GM19239 (cell line): ENCODE results near the gene SORCS3.

Experiments
- DNase-seq: peaks from one replicate; pipeline ENCODE4 v3.0.0; 2011; ENCODE audit warnings: low spot score; ENCODE audit not compliant: insufficient read length
- FAIRE-seq: peaks from 2 replicates; lab custom pipeline; 2011; peaks lifted over from hg19 to GRCh38; lab: Jason Lieb, UNC

The SORCS3 gene

GRCh38 chr10:104642658-104643302, 1.7 kb downstream of the SORCS3 start:
- DNase-seq (no peak), FAIRE-seq (no peak)

GRCh38 chr10:104643303-104643663, 2.2 kb downstream of the SORCS3 start:
- FAIRE-seq (no peak), DNase-seq (no peak)

GRCh38 chr10:104646146-104646545, 5.1 kb downstream of the SORCS3 start:
- no peak for FAIRE-seq
- no peak for DNase-seq

GRCh38 chr10:104648421-104648820, 7.3 kb downstream of the SORCS3 start:
- DNase-seq (no peak), FAIRE-seq (no peak)

GRCh38 chr10:104650072-104650471, 9.0 kb downstream of the SORCS3 start:
- DNase-seq (no peak), FAIRE-seq (no peak)

- FAIRE-seq (no peak), DNase-seq (no peak)
These were observed 9.7 kb downstream of the SORCS3 start for GRCh38 chr10:104650635-104651331.

GRCh38 chr10:104657036-104657435, 15.9 kb downstream of the SORCS3 start:
- DNase-seq (no peak), FAIRE-seq (no peak)

- DNase-seq (no peak), FAIRE-seq (no peak)
These were observed 16.4 kb downstream of the SORCS3 start for GRCh38 chr10:104657457-104657856.

GRCh38 chr10:104658067-104658466, 17.0 kb downstream of the SORCS3 start:
- DNase-seq (no peak), FAIRE-seq (no peak)

- DNase-seq (no peak), FAIRE-seq (no peak)
These were observed 18.7 kb downstream of the SORCS3 start for GRCh38 chr10:104659809-104660208.

GRCh38 chr10:104663076-104663475, 22.0 kb downstream of the SORCS3 start:
- no peak for FAIRE-seq
- DNase-seq, result no peak

- DNase-seq, result no peak
- FAIRE-seq, result no peak
These were observed 22.5 kb downstream of the SORCS3 start for GRCh38 chr10:104663563-104663962.

- DNase-seq, result no peak
- FAIRE-seq, result no peak
These were observed 23.1 kb downstream of the SORCS3 start for GRCh38 chr10:104664205-104664604.

GRCh38 chr10:104665174-104665573, 24.1 kb downstream of the SORCS3 start:
- DNase-seq, result no peak
- no peak for FAIRE-seq

- DNase-seq, result no peak
- no peak for FAIRE-seq
These were observed 25.0 kb downstream of the SORCS3 start for GRCh38 chr10:104666106-104666505.

GRCh38 chr10:104676874-104677273, 35.8 kb downstream of the SORCS3 start:
- FAIRE-seq (no peak), DNase-seq (no peak)

GRCh38 chr10:104678658-104679057, 37.6 kb downstream of the SORCS3 start:
- FAIRE-seq (no peak), DNase-seq (no peak)

- DNase-seq (no peak), FAIRE-seq (no peak)
These were observed 39.6 kb downstream of the SORCS3 start for GRCh38 chr10:104680467-104681401.

GRCh38 chr10:104681485-104681884, 40.4 kb downstream of the SORCS3 start:
- FAIRE-seq (no peak), DNase-seq (no peak)

GRCh38 chr10:104683567-104683966, 42.5 kb downstream of the SORCS3 start:
- DNase-seq (no peak), FAIRE-seq (no peak)

GRCh38 chr10:104686829-104687228, 45.7 kb downstream of the SORCS3 start:
- FAIRE-seq (no peak), DNase-seq (no peak)
